HG02623 (cell line): Measurements from ENCODE around the gene SMG6.
A peak's percentile ranks its signal among the peaks of the same experiment; 100 is the strongest.

ENCODE experiments used
- ATAC-seq: cut with Tn5 transposase; IDR thresholded peaks from one replicate; pipeline ENCODE4 v1.9.1; 2021; ENCODE audit warnings: moderate library complexity; ENCODE audit not compliant: unreplicated experiment

SMG6 gene

DNA sequence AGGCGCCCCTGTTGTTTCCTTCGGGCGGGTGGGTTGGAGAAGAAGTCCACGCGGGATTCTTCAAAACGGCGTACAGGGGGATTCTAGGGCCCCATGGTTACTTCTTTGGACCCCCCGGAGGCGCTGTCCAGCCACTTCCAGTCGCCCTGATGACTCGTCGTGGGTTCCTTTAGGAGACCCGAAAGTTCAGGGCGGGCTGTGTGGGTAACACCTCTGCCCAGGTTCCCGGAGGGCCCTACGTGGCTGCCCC, 249.4 kb downstream of the SMG6 start:
- no peak for ATAC-seq

- no peak for ATAC-seq
Observed at GRCh38 chr17:2053380-2054261, 250.0 kb downstream of the SMG6 start.

GRCh38 chr17:2051933-2052559, 251.5 kb downstream of the SMG6 start:
- no peak for ATAC-seq

- ATAC-seq, result no peak
Observed at GRCh38 chr17:2051061-2051932, 252.3 kb downstream of the SMG6 start.

DNA sequence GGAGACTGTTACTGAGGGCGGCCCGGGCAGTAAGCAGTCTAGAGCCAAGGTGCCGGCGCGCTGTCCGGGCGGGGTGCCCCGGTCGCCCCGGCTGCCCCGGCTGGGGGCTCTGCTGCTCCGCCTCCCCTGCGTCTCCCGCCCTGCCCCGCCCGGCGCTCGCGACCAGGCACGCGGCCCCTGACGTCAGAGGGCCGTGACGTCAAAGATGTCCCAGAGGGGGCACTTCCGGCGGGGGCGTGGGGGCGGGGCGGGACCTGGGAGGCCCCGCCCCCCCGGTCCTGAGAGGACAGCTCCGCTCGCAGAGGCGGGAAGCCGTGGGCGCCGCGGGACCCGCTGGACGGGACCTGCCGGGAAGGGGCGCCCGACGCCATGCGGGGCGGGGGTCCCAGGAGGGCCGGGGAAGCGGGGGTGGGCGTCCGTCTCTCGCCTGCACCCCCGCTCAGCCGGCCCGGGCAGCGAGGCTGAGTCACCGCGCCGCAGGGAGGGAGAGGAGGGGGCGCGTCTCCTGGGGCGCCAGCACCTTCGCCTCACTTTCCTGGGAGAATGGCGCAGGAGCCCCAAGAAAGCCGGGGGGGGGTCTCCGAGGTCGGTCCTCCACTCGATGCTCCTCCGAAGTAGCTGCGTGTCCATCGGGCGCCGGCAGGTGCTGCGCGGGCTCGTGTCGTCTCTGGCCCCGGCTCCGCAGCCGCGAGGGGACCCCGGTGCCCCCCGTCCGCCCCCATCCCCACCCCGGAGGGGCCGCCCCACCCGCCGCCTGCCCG, 253.1 kb downstream of the SMG6 start:
- ATAC-seq, result peak; percentile 15

- ATAC-seq, result peak; percentile 47
Observed at GRCh38 chr17:2049333-2050299, 254.0 kb downstream of the SMG6 start.

GRCh38 chr17:2048805-2049204, 254.8 kb downstream of the SMG6 start:
- no peak for ATAC-seq

- no peak for ATAC-seq
Observed at GRCh38 chr17:2047590-2047989, 256.0 kb downstream of the SMG6 start.

- ATAC-seq, result no peak
Observed at GRCh38 chr17:2044263-2044894, 259.2 kb downstream of the SMG6 start.

- no peak for ATAC-seq
Observed at GRCh38 chr17:2043785-2044184, 259.8 kb downstream of the SMG6 start.

DNA sequence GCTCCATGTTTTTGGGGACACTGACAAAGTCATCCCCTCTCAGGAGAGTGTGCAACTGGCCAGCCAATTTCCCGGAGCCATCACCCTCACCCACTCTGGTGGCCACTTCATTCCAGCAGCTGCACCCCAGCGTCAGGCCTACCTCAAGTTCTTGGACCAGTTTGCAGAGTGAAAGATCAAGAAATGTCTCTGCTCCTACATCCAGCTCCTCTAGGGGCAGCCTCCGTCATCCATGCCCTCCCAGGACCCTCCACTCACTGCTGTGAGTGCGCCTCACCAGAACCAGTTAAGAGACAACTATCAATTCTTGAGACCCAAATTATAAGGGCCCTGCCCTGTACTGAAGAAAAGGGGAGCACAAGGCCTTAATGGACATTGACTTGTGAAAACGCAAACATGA, 260.7 kb downstream of the SMG6 start:
- ATAC-seq, result no peak

- no peak for ATAC-seq
Observed at GRCh38 chr17:2042390-2042847, 261.2 kb downstream of the SMG6 start.

- ATAC-seq, result peak; percentile 87
Observed at GRCh38 chr17:2041561-2042389, 261.8 kb downstream of the SMG6 start, which contains the start of gene OVCA2. Gene OVCA2 (plus strand): TSS chr17:2042022. CDS start chr17:2042048, 26 bp downstream.

GRCh38 chr17:2040942-2041560, 262.5 kb downstream of the SMG6 start:
- ATAC-seq, result no peak

DNA sequence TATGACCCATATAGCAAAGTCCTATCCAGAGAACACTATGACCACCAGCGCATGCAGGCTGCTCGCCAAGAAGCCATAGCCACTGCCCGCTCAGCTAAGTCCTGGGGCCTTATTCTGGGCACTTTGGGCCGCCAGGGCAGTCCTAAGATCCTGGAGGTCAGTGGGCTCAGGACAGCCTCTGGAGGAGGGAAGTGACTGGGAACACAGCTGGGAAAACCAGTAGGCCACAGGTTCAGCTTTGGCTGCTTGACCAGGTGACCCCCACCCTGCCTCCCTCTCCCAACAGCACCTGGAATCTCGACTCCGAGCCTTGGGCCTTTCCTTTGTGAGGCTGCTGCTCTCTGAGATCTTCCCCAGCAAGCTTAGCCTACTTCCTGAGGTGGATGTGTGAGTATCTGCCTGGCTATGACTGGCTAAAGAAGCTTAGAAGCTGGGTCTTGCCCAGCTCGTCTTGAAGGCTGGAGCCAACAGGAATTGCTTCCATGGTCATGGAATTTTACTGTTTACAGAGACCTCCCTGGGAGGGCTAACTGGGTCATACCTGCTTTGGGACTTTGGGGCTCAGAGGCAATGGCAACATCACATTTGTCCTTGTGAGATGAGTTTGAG, 263.3 kb downstream of the SMG6 start:
- ATAC-seq, result no peak

GRCh38 chr17:2037155-2037554, 266.4 kb downstream of the SMG6 start:
- no peak for ATAC-seq
